Progenitor cell of endocrine pancreas (in vitro differentiated cells): ENCODE results near the gene VPS45. TPM values are rescaled to one million over a fixed set of nuclear protein-coding genes. Genes with fewer than 3 reads are reported as not detected.

Experiments
- DNase-seq: peaks from one replicate; pipeline ENCODE4 v3.0.0; 2021; ENCODE audit warnings: low spot score; ENCODE audit not compliant: unreplicated experiment
- H3K27ac Mint-ChIP-seq: 2 replicates; pipeline ENCODE4 v1.8.0; 2021; ENCODE audit warnings: mild to moderate bottlenecking, moderate library complexity, mixed read lengths
- H3K27me3 Mint-ChIP-seq: 2 replicates; pipeline ENCODE4 v1.8.0; 2021; ENCODE audit warnings: mixed read lengths
- H3K36me3 Mint-ChIP-seq: 2 replicates; pipeline ENCODE4 v1.8.0; 2022; ENCODE audit warnings: mixed read lengths; ENCODE audit not compliant: insufficient read depth
- H3K4me1 Mint-ChIP-seq: 2 replicates; pipeline ENCODE4 v1.8.0; 2021; ENCODE audit warnings: low read depth, mixed read lengths
- H3K4me3 Mint-ChIP-seq: 2 replicates; pipeline ENCODE4 v1.8.0; 2021; ENCODE audit warnings: low read depth, mild to moderate bottlenecking, moderate library complexity, mixed read lengths
- H3K9me3 Mint-ChIP-seq: 2 replicates; pipeline ENCODE4 v1.8.0; 2021; ENCODE audit warnings: low read depth, mixed read lengths
- total RNA-seq: library from RNA; stranded (reverse); gene quantifications from 2 replicates; pipeline ENCODE4 v1.2.1, GENCODE V29; 2021
- TF ChIP-seq, protein P1 (sequence below): fragments of 200-600 bp; sonication (generic); IDR thresholded peaks from one replicate; pipeline ENCODE4 v1.5.0; 2021; ENCODE audit warnings: antibody characterized with exemption, mild to moderate bottlenecking; ENCODE audit not compliant: unreplicated experiment

Gene VPS45
- total RNA-seq, 1 donor from 2014 or later = 53.0 TPM

DNA sequence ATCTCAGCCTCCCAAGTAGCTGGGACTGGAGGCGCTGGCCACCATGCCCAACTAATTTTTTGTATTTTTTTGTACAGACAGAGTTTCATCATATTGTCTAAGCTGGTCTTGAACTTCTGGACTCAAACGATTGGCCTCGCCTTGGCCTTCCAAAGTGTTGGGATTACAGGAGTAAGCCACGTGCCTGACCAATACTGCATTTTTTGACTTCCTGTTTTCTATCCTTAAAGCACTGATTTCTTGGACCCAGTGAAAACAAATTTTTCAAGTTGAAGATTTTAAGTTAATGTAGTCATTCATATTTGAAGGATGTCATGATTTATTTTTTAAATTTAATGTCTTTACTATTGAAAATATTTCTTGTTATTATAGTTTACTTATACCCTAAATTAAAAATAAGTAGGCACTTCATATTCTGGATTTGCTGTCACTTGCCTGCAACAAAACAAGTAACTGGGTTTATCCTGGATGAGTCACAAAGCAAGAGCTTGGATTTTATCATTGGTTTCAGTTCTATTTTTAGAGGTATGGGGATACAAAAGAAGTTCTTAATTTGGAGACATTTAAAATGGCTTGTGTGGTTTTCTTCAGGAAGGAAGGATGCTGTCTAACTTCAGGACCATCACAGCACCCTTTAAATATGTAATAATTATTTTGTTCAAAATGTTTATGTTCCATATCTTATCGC lies 2.2 kb upstream of the VPS45 start:
- H3K4me3 Mint-ChIP-seq = peak overlapping the region; percentile 96
- no peaks in the 10 kb centered on the region for H3K9me3 Mint-ChIP-seq
- H3K27ac Mint-ChIP-seq = no peak overlapping the region
- H3K36me3 Mint-ChIP-seq = peaks cover 7% of the 10 kb centered on the region
- no peak for DNase-seq
- peaks cover 21% of the 10 kb centered on the region for H3K4me1 Mint-ChIP-seq
- no peaks in the 10 kb centered on the region for H3K27me3 Mint-ChIP-seq
- TF ChIP-seq, protein P1, sequence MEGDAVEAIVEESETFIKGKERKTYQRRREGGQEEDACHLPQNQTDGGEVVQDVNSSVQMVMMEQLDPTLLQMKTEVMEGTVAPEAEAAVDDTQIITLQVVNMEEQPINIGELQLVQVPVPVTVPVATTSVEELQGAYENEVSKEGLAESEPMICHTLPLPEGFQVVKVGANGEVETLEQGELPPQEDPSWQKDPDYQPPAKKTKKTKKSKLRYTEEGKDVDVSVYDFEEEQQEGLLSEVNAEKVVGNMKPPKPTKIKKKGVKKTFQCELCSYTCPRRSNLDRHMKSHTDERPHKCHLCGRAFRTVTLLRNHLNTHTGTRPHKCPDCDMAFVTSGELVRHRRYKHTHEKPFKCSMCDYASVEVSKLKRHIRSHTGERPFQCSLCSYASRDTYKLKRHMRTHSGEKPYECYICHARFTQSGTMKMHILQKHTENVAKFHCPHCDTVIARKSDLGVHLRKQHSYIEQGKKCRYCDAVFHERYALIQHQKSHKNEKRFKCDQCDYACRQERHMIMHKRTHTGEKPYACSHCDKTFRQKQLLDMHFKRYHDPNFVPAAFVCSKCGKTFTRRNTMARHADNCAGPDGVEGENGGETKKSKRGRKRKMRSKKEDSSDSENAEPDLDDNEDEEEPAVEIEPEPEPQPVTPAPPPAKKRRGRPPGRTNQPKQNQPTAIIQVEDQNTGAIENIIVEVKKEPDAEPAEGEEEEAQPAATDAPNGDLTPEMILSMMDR = no peak

DNA sequence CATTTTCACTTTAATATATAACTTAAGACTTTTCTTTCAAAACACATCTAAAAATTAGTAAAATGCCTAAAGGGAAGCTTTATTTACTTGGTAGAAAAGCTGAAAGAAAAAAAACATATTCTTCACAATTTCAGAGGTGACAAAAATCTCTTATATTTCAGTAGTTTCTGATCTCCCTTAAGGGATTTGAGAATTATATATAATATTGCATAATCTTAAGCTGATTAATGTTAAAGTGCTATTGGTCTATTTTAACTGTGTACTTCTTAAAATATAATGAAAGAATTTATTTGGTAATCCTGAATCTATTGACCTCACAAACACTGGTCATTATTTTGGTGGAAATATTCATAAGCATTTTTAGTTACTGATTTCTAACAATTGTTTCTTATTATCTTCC lies 1.2 kb upstream of the VPS45 start:
- peak overlapping the region; percentile 100 for H3K27ac Mint-ChIP-seq
- H3K36me3 Mint-ChIP-seq = peaks cover 7% of the 10 kb centered on the region
- DNase-seq = no peak
- TF ChIP-seq, protein P1 = no peak
- peak overlapping the region; percentile 96 for H3K4me3 Mint-ChIP-seq
- no peaks in the 10 kb centered on the region for H3K27me3 Mint-ChIP-seq
- H3K9me3 Mint-ChIP-seq = no peaks in the 10 kb centered on the region
- H3K4me1 Mint-ChIP-seq = peaks cover 21% of the 10 kb centered on the region

DNA sequence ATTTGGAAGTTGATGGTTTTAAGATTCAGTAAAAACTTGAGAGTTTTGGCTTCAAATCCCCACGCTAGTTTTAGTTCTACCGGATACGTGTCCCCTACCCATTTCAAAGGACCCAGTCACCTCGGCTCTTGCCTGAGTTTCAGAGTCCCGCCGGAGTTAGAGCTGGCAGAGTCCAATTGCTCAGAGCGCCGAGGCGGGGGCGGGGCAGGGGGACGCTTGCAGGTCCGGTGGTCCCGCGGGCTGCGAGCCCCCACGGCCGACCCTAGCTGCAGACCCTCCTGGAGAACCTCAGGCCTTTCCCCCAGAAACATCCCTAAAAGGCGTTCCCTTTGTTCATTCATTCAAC lies 765 bp upstream of the VPS45 start:
- peak overlapping the region; percentile 96 for H3K4me3 Mint-ChIP-seq
- H3K9me3 Mint-ChIP-seq = no peaks in the 10 kb centered on the region
- H3K4me1 Mint-ChIP-seq = peaks cover 21% of the 10 kb centered on the region
- DNase-seq = peak; percentile 42
- no peaks in the 10 kb centered on the region for H3K27me3 Mint-ChIP-seq
- peaks cover 7% of the 10 kb centered on the region for H3K36me3 Mint-ChIP-seq
- TF ChIP-seq, protein P1 = no peak
- peak overlapping the region; percentile 100 for H3K27ac Mint-ChIP-seq

DNA sequence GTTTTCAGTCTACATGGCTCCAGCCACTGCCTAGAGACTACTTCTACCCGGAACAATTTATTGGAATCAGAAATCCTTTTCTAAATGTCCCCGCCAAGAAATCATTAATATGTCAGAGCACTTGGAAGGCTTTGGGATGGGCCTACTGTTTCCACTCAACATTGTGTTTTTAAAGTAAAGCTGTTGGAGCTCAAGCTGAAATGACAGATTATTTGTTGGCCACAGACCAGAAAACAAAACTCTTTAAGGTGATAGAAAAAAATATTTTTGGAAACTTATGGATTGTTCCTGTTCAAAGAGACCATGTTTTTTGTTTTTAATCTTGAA lies 496 bp downstream of the VPS45 start:
- Mint-ChIP-seq H3K9me3 (no peaks in the 10 kb centered on the region), H3K36me3 (peaks cover 11% of the 10 kb centered on the region), H3K4me3 (peak overlapping the region; percentile 96), H3K4me1 (peaks cover 21% of the 10 kb centered on the region), H3K27ac (peak overlapping the region; percentile 100), H3K27me3 (no peaks in the 10 kb centered on the region)
- no peak for DNase-seq
- TF ChIP-seq, protein P1 = no peak

DNA sequence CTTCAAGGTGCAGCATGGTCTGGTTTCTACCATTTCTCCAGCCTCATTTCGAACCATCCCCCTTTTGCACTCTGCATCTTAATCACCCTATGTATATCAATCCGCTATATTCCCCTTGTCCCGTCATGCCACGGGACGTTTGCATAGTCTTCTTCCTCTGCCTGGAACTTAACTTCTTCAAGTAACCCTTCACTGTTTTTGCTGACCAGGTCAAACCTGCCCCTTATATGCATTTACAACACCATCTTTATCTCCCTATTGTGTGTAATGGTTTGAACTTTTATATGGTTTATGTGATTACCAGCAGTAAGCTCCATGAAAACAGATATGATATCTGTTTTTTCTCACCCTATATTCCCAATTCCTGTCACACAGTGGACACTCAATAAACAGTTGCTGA lies 2.3 kb downstream of the VPS45 start:
- TF ChIP-seq, protein P1 = no peak
- H3K4me3 Mint-ChIP-seq = peak overlapping the region; percentile 46
- no peak overlapping the region for H3K27ac Mint-ChIP-seq
- H3K27me3 Mint-ChIP-seq = no peaks in the 10 kb centered on the region
- H3K9me3 Mint-ChIP-seq = no peaks in the 10 kb centered on the region
- H3K4me1 Mint-ChIP-seq = peaks cover 21% of the 10 kb centered on the region
- peaks cover 22% of the 10 kb centered on the region for H3K36me3 Mint-ChIP-seq
- no peak for DNase-seq
